Neural crest cell (in vitro differentiated cells): ENCODE measurements around the gene PAQR4. TPM values are rescaled to one million over a fixed set of nuclear protein-coding genes. Genes with fewer than 3 reads are reported as not detected.

Experiments used
- DNase-seq: peaks from one replicate; pipeline ENCODE4 v3.0.0; 2021; ENCODE audit warnings: low read depth, mixed read lengths, low spot score
- H3K27ac Mint-ChIP-seq: one replicate; pipeline ENCODE4 v1.8.0; 2021; ENCODE audit warnings: mild to moderate bottlenecking, mixed read lengths; ENCODE audit not compliant: unreplicated experiment
- H3K27me3 Mint-ChIP-seq: 2 replicates; pipeline ENCODE4 v1.8.0; 2021; ENCODE audit warnings: low read depth, mild to moderate bottlenecking, mixed read lengths
- H3K36me3 Mint-ChIP-seq: 2 replicates; pipeline ENCODE4 v1.8.0; 2021; ENCODE audit warnings: low read depth, mild to moderate bottlenecking, mixed read lengths
- H3K4me1 Mint-ChIP-seq: 2 replicates; pipeline ENCODE4 v1.8.0; 2021; ENCODE audit warnings: mixed read lengths
- H3K4me3 Mint-ChIP-seq: one replicate; pipeline ENCODE4 v1.8.0; 2021; ENCODE audit warnings: mild to moderate bottlenecking, mixed read lengths
- H3K9me3 Mint-ChIP-seq: 2 replicates; pipeline ENCODE4 v1.8.0; 2021; ENCODE audit warnings: mixed read lengths
- CTCF ChIP-seq: fragments of 200-600 bp; sonication (generic); conservative IDR thresholded peaks from 2 replicates; pipeline ENCODE4 v1.5.0; 2021; ENCODE audit warnings: antibody characterized with exemption, mild to moderate bottlenecking
- total RNA-seq: library from RNA; stranded (reverse); gene quantifications from 2 replicates; pipeline ENCODE4 v1.2.1, GENCODE V29; 2021

Gene PAQR4
- total RNA-seq, 1 donor from 2014 or later: 53.4 TPM

DNA sequence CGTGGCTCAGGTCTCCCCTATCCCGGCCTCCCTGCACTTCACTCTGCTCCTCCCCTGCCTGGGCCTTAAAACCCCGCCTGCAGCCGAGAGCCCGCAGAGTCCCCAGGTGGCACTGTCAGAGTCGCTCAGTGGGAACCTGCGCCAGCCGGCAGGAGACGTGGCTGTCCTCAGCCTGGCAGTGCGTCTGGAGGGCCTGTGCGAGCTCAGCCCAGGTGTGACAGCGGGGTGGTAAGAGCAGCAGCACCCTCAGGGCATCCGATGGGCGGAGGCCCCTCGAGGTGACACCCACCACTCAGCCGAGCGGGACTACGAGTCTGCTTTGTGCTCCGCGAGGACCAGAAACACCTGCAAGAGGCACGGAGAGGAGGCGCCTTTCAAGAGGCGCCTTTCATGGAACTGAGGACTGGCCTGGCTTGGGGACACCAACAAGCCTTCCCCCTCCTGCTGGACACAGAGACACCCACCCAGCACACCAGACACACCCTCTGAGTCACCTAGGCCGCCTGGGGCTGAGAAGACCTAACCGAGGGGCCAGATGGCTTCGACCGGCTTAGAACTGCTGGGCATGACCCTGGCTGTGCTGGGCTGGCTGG, 43.8 kb downstream of the PAQR4 start, which contains the start of gene CLDN9:
CLDN9 (plus strand) TSS at position 96 of the 593 bp plus-strand sequence; CDS start at position 536, 440 bp downstream.
- Mint-ChIP-seq H3K4me1 (peaks cover 4% of the 10 kb centered on the region), H3K4me3 (no peak within 1 kb of the TSS), H3K27ac (no peak within 1 kb of the TSS), H3K27me3 (peaks cover 96% of the 10 kb centered on the region), H3K36me3 (no peaks in the 10 kb centered on the region), H3K9me3 (no peaks in the 10 kb centered on the region)
- DNase-seq: no peak
- no peak for TF ChIP-seq CTCF

- H3K9me3 Mint-ChIP-seq: no peaks in the 10 kb centered on the region
- peaks cover 96% of the 10 kb centered on the region for H3K27me3 Mint-ChIP-seq
- no peak for TF ChIP-seq CTCF
- no peak for DNase-seq
- no peaks in the 10 kb centered on the region for H3K36me3 Mint-ChIP-seq
- H3K4me1 Mint-ChIP-seq: peaks cover 4% of the 10 kb centered on the region
- no peak overlapping the region for H3K4me3 Mint-ChIP-seq
- no peak overlapping the region for H3K27ac Mint-ChIP-seq
These were observed 44.4 kb downstream of the PAQR4 start for GRCh38 chr16:3013491-3013951.

DNA sequence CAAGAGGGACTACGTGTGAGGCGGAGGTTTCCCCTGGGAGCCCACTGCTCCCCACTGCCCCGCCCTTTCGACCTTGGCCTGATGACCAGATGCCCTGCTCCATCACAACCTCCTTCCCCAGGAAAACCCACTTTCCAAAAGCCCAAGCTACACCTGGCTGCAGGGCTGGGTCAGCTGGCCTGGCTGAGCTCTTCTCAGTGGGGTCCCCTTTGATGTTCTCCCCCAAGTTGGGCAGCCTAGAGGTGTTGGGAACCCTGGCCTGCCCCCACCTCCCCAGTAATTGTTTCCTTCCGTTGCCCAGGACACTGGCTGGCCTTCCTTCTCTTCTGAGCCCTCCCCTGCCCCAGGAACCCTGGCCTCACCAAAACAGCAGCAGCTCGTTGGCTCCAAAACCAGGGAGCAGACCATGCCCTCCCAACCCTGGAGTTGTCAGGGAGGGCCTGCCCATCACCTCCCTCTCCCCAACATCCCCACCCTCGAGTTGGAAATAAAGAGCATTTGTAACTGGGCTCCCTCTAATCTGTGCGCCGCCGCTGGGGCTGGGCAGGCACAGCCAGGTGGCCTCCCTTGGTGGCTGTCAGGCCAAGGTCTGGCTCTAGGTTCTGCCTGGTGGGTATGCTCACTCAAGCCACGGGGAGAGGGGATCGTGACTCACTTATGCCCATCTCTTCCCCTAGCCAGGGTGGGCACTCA, 45.0 kb downstream of the PAQR4 start:
- Mint-ChIP-seq H3K9me3 (no peaks in the 10 kb centered on the region), H3K27me3 (peaks cover 96% of the 10 kb centered on the region), H3K4me1 (peaks cover 4% of the 10 kb centered on the region), H3K36me3 (no peaks in the 10 kb centered on the region), H3K27ac (no peak overlapping the region), H3K4me3 (no peak overlapping the region)
- TF ChIP-seq CTCF: no peak
- no peak for DNase-seq

DNA sequence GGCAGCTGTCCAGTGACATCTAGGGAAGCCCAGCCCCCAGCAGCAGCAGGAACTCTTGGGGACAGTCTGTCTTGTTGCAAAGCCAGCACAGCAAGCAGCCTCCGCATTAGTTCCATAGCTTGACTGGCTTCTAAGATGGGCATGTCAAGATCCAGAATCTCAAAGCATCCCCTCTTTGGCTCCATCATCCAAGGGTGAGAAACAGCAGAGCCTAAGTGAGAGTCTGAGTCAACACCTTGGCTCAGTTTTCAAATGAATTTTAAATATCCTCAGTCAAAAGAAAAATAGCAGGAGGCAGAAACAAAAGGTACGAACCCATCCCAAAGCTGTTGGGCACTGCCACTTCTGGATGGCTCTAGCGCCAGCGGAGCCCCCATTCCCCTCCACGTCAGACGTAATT, 45.8 kb downstream of the PAQR4 start:
- Mint-ChIP-seq H3K27ac (no peak overlapping the region), H3K4me1 (peaks cover 6% of the 10 kb centered on the region)
- no peak for TF ChIP-seq CTCF

GRCh38 chr16:3015865-3016521, 46.8 kb downstream of the PAQR4 start:
- Mint-ChIP-seq H3K9me3 (no peaks in the 10 kb centered on the region), H3K36me3 (no peaks in the 10 kb centered on the region), H3K4me1 (peaks cover 11% of the 10 kb centered on the region), H3K4me3 (peak overlapping the region; percentile 58), H3K27ac (no peak overlapping the region), H3K27me3 (peaks cover 89% of the 10 kb centered on the region)
- TF ChIP-seq CTCF: no peak
- no peak for DNase-seq

More for the DNA sequence above, 45.8 kb downstream of the PAQR4 start:
- peaks cover 95% of the 10 kb centered on the region for H3K27me3 Mint-ChIP-seq
- peak overlapping the region; percentile 45 for H3K4me3 Mint-ChIP-seq
- no peak for DNase-seq
- H3K9me3 Mint-ChIP-seq: no peaks in the 10 kb centered on the region
- H3K36me3 Mint-ChIP-seq: no peaks in the 10 kb centered on the region
